Measurements from ENCODE around the gene CT83.

Gene CT83, protein sequence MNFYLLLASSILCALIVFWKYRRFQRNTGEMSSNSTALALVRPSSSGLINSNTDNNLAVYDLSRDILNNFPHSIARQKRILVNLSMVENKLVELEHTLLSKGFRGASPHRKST

DNA sequence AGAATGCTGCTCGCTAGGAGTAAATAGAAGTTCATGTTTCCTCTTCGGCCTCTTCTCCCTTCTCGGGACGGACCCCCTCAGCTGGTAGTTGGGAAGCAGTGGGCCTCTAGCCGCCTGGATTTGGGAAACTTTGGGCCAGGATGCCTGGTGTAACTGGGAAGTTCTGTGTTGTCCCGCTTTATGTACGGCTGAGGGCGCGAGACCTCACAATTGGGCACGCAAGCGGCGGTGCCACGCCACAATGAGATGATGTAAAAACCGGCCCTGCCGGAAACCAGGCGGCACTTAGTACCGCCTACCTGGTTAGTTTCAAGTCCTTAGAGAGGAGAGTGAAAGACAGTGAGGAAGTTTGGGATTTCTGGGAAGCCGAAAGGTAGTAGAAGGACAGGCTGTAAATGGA is at the start of gene CT83:
TSS of gene CT83 (minus strand) at position 155 of the 400 bp plus-strand sequence. CDS start at position 35, 120 bp downstream.
- no peak for DNase-seq

DNA sequence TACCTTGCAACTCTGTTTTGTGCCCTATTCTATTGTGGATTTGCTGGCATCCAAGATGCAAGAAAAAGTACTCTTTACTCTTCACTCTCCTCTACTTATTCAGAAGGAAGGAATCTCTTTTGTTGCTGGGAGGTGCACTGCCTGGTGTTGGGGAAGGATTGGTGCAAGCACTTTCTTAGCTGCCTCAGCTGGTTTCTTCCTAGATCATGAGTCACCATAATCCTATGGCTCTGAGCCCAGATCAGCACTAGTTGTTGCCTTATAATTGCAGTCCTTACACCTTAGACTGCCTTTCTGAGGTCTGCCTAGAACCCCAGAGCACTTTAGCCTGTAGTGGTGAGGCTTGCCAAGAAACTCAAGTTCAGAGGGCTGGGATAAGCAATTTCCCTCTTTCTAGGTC is 37.0 kb upstream of the CT83 start:
- no peak for DNase-seq

DNA sequence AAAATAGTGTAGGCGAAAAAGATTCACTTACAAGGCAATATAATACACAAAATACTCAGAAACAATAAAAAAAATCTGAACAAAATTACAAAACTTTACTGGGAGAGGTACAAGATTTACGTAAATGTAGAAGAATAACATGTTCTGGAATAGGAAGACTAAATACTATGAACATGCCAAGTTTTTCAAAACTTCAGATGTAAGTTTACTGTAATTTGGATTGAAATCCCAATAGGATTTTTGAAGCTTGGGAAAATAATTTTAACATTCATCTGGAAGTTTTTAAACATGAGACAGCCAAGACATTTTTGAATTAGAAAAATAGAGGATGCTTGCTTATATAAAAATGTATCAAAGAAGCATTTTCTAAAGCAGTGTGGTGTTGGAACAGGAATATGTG is 30.5 kb upstream of the CT83 start:
- DNase-seq: no peak

DNA sequence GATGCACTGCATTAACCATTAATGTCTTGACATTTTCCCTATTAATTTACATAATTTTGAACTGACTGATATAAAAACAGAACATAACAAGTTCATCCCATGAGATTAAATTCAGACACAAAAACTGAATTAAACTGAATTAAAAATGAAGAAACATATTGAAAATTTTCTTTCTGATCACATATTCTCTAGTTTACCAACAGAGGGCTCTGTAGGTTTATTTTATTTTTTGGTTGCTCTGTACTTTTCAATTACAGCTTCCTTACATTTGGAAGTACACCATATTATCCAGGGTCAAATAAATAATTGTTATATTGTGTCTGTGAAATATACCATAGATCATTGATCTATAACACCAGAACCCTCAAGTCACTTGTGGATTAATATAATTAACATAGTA is 27.3 kb upstream of the CT83 start:
- no peak for DNase-seq

DNA sequence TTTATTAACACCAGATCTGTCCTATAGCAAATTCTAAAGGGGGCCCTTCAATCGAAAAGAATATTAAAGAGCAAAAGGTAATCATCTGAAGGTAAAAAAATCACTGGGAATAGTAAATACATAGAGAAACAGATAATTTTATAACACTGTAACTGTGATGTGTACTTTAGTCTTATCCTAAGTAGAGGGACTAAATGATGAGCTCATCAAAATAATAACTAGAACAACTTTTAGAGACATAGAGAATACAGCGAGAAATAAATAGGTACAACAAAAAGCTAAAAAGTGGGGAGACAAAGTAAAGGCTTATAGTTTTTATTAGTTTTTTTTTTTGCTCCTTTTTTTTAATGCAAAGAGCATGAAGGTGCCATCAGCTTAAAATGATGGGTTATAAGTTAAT is 17.3 kb upstream of the CT83 start:
- no peak for DNase-seq

DNA sequence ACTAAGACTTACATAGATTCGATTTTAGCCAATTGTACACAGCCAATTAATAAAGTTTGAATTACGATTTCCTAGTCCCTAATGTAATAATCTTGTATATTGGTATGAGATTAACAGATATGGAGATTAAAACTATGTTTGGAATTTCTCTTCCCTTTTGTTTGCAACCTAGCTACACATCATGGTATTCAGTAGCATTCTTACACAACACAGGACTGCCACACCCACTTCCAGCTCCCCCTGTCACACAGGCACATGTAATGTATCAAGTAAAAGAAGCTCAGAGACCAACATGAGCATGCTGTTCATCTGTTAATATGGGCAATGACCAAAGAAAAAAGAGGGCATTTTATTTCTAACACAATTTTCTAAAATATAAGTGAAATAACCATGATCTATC is 13.6 kb downstream of the CT83 start:
- DNase-seq: no peak

DNA sequence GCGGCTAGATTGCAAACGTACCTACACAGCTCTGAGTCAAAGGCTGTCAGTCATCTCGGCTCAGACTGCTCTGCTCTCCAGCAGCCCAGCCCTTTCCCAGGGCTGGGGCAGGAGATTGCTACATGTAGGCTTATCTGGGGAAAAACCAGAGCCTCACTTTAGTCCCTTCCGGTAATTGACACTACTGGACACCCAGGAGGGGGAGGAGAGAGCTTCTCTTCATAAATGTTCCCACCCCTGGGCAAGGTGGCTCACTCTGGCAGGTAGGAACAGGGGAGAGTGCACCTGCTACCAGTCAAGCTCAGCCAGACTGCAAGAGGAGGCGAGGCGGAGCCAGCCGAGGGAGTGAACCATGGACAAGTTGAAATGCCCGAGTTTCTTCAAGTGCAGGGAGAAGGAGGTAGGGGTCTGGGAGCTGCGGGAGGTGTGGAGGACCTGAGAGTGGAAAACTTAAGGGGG is 26.4 kb downstream of the CT83 start, which contains the start of gene SLC6A14:
TSS of gene SLC6A14 (plus strand) at position 249 of the 459 bp plus-strand sequence. CDS start at position 353, 104 bp downstream.
- DNase-seq: no peak

DNA sequence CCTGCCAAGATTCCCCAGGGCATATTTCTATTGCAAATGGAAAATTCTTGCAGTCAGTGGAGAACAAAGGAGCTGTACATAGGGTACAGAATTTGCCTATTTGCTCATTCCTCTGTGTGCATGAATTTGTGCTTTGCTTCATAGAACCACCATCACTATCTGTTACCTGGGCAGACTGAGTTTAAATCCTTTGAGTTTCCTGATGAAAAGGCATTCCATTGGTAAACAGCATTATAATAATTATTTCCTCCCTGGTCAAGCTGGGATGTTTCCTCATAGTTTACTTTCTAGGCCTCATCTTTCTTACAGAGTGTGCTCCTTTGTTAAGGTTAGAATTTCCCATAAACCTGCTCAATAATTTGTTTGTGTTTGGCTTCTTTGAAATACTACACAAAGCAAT is 27.2 kb downstream of the CT83 start:
- no peak for DNase-seq

DNA sequence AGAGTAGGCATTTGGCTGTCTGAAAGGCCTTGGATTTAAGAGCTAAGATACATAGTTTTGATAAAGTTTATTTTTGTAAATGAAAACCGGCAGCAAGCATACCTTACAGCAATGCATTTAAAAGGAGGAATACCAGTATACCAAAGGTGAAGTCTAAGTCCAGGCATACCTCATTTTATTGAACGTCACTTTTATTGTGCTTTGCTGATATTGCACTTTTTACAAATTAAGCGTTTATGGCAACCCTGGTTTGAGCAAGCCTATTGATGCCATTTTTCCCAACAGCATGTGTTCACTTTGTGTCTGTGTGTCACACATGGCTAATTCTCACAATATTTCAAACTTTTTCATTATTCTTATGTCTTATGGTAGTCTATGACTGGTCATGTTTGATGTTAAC is 34.8 kb downstream of the CT83 start:
- no peak for DNase-seq

DNA sequence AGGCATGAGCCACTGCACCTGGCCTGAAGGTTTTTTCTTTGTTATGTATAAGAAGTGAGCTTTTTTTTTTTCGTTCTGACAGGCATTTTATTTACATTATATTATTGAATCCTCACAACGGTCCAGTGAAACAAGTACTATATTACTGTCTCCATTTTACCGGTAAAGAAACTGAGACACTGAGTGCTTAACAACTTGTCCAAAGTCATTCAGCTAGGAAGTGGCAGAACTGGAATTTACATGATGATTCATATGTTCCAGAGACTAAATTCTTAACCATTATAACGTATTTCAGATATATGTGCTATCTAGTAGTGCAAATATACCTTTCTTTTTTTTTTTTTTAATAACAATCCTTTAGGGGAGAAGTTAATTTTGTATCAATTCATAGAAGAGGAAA is 44.8 kb downstream of the CT83 start:
- DNase-seq: no peak

DNA sequence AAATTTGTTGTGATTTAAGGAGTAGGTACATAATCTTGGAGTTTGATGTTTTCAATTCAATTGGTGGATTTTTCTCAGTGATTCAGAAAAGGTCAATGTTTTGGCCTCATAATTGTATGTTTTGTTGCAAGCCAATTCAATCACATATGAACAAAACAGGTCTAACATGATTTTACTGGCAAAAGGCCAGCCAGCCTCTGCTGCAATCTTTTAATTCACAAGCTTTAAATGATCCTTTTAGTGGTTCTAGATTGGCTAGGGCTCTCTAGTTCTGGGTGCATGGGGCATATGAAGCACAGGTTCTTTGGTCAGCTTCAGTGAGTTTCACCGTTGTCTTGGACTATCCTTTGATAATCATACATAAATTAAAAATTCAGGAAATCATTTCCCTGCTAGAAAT is 45.6 kb downstream of the CT83 start:
- DNase-seq: no peak

DNA sequence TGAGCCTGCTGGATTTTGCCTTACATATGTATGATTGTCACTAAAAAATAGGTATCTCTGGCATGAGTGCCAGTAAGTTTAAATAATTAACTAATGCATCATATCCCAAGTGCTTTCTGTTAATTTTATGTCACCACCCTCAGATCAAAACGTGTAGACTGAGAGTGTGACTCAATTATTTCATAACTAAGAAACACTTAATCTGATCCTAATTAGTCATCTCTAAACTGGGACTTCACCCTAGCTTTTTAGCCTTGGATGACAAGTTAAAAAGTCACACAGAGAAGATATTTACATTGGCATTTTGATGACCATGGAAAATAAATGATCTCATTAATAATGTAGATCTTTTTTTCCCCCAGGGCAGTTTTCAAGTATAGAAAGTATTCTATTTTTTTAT is 49.5 kb downstream of the CT83 start:
- no peak for DNase-seq

Data from DMS153 (cell line).